Stimulated activated CD8-positive, alpha-beta memory T cell treated with anti-CD3 and anti-CD28 coated beads, Interleukin-7, amount 100 ng/mL, for 4 hours (primary cell): ENCODE results near the gene PLD2.

Source experiments
- DNase-seq, 2 donors: peaks; one replicate each; pipeline ENCODE4 v3.0.0-alpha.2; 2020; ENCODE audit warnings: low read depth in 2 of 2

Gene PLD2, protein sequence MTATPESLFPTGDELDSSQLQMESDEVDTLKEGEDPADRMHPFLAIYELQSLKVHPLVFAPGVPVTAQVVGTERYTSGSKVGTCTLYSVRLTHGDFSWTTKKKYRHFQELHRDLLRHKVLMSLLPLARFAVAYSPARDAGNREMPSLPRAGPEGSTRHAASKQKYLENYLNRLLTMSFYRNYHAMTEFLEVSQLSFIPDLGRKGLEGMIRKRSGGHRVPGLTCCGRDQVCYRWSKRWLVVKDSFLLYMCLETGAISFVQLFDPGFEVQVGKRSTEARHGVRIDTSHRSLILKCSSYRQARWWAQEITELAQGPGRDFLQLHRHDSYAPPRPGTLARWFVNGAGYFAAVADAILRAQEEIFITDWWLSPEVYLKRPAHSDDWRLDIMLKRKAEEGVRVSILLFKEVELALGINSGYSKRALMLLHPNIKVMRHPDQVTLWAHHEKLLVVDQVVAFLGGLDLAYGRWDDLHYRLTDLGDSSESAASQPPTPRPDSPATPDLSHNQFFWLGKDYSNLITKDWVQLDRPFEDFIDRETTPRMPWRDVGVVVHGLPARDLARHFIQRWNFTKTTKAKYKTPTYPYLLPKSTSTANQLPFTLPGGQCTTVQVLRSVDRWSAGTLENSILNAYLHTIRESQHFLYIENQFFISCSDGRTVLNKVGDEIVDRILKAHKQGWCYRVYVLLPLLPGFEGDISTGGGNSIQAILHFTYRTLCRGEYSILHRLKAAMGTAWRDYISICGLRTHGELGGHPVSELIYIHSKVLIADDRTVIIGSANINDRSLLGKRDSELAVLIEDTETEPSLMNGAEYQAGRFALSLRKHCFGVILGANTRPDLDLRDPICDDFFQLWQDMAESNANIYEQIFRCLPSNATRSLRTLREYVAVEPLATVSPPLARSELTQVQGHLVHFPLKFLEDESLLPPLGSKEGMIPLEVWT

DNA sequence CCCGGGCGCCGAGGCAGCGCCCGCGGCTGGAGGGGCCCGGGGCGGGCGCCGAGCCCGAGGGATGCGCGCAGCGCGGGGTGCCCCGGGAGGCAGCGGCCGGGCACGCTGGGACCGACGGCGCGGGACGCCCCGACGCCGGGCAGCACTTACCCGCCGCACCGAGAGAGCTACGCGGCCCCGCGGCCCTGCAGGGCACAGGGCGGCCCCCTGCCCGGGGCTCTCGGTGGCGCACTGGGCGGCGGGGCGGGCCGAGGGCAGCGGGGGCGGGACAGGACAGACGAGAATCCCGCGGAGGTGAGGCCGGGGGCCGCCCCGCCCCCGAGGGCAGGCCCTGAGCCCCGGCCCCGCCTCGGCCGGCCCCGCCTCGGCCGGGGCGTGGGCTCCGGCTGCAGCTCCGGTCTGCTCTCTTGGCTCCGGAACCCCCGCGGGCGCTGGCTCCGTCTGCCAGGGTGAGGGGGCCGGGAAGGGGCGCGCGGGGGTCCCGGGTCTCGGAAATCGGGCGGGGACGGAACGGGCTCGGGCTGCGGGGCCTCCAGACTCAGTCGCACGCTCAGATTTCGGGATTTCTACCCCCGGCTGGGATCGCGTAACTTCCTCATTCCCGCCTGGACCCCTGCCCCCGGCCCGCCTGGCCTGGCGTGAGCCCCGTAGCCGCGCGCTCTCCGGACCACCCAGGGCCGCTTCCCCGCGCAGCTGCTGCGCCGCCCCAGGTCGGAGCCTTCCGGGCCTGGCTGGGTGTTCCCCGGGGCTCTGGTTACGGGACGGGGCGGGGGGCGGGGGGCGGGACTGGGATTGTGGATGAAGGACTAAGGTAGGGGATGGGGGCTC lies at the start of gene PLD2:
Gene PLD2, plus strand, starts transcription at position 376 of the 828 bp plus-strand sequence. CDS start 621 bp downstream, outside the sequence.
- peak; percentile 54 to 83 for DNase-seq

DNA sequence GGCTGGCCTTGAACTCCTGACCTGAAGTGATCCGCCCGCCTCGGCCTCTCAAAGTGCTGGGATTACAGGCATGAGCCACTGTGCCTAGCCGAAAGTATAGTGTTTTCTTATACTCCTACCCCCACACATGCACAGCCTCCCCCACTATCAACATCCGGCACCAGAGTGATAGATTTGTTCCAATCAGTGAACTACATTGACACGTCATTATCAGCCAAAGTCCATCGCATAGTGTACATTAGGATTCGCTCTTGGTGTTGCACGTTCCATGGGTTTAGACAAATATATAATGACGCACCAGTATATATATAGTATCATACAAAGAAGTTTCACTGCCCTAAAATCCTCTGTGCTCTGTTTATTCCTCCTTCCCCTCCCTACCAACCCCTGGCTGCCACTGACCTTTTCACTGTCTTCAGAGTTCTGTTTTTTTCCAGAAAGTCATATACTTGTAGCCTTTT lies 47.1 kb upstream of the PLD2 start:
- DNase-seq: no peak

DNA sequence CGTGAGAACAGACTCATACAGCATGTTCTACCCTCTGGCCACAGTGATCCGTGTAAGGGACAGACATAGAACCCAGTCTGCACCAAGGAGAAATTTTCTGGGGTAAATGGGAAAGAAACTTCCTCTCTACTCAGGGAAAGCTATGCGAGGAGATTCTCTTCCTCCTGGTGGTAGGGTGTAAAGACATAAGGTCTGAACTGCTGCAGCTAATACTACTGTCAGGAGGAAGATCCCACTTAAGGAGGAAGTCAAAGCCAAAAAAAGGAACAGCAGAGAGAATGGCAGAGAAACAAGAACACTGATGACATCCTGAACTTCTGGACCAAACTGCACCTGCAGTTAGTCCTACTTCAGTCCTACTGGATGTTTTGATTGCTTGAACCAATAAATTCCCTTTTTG lies 42.4 kb upstream of the PLD2 start:
- DNase-seq: no peak

DNA sequence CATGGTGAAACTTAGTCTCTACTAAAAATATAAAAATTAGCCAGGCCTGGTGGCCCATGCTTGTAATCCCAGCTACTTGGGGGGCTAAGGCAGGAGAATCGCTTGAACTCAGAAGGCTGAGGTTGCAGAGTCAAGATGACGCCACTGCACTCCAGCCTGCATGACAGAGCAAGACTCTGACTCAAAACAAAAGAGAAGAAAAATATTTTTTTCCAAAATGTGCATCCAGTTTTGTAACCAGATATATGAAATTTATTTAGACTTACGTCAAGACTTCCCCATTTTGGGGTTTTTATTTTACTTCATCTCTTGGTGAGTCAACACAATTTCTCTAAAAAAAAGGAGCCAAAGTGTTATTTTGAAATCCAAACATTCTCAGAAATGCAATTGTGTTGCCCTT lies 40.8 kb upstream of the PLD2 start:
- DNase-seq: no peak

DNA sequence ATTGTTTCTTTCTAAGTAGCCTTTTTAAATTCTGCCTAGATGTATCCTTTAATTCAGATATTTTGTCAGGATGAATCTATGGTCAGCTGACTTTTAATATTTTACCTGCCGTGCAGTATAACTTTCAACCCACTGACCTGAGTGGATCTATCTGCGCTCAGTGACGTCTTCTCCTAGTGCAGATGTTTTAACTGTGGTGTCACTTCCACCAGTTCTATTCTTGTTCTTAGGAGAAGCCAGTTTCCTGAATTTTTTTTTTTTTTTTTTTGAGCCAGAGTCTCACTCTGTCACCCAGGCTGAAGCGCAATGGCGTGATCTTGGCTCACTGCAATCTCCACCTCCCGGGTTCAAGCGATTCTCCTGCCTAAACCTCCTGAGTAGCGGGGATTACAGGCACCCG lies 40.2 kb upstream of the PLD2 start:
- DNase-seq: no peak

DNA sequence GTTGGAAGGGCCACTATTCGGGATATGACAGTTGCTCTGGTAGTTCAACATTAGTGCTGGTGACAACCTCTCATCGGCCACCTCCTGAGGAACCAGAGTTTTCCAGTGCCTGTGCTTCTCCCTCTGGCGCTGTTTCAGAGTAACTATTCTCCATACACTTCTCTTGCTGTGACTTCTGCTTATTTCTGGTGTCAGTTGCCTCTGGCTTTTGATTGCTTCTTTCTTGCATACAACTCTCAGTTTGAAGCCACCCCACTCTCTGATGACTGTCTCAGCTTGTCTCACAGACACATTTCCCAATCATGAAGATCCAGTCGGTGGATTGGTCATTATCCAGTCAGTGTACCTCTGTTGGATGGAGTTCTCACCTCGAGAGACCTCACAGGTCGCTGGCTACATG lies 38.7 kb upstream of the PLD2 start:
- no peak for DNase-seq

DNA sequence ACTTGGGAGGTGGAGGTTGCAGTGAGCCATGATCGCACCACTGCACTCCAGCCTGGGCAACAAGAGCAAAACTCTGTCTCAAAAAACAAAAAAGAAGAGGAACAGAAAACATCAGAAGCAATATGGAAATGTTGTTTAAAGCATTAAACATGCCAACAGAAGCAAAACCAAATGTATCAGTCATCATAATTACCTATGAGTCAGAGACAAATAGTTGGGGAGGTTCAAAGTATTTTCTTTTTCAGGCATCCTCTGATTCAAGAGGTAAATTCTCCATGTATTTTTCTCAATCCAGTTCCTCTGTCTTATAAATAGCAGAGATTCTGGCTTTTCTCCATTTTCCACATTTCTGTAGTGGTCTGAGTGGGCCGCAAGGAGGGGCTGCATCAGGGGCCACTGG lies 37.3 kb upstream of the PLD2 start:
- no peak for DNase-seq

DNA sequence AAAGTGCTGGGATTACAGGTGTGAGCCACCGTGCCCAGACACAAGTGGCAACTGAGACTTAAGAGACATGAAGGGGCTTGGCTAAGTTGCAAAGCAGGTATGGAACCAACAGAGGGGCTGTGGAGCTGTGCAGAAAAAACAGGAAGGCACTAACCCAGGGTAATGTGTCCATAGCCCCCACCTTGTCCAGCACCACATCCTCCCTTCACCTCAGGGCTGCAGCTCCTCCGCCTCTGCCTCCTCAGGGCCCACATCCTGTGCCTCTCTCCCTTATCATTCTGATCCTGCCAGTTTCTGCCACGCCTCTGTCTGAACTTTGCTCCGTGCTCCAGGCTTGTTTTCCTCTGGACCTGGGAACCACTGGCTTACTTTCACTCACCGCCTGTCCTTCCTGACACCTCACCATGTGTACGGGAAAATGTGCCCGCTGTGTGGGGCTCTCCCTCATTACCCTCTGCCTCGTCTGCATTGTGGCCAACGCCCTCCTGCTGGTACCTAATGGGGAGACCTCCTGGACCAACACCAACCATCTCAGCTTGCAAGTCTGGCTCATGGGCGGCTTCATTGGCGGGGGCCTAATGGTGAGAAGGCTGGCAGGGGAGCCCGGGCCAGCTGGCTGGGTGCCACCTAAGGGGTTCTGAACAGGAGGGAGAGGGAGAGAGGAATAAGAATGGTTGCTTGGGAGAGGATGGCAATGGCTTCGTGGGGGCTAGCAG lies 35.3 kb upstream of the PLD2 start, which contains the start of gene TM4SF5:
Gene TM4SF5, plus strand, starts transcription at position 368 of the 716 bp plus-strand sequence. Its CDS starts 37 bp downstream, at position 405.
- no peak for DNase-seq

DNA sequence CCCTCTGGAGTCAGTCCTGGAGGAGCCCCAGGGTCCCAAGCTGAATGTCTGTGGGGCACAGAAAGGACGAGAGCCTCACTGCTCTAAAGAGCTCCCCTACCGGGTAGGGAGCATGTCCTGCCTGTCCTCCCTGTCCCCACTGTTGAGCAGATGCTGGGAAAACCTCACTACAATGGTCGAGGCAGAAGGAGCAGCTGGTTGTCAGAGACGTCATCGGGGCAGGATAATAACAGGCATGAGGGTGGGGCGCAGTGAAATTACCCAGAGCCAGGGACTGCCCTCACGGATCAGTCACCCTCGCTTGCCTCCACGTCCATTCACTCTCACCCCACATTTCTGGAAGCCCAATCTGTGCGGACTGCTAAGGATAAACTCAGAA lies 34.7 kb upstream of the PLD2 start:
- no peak for DNase-seq

DNA sequence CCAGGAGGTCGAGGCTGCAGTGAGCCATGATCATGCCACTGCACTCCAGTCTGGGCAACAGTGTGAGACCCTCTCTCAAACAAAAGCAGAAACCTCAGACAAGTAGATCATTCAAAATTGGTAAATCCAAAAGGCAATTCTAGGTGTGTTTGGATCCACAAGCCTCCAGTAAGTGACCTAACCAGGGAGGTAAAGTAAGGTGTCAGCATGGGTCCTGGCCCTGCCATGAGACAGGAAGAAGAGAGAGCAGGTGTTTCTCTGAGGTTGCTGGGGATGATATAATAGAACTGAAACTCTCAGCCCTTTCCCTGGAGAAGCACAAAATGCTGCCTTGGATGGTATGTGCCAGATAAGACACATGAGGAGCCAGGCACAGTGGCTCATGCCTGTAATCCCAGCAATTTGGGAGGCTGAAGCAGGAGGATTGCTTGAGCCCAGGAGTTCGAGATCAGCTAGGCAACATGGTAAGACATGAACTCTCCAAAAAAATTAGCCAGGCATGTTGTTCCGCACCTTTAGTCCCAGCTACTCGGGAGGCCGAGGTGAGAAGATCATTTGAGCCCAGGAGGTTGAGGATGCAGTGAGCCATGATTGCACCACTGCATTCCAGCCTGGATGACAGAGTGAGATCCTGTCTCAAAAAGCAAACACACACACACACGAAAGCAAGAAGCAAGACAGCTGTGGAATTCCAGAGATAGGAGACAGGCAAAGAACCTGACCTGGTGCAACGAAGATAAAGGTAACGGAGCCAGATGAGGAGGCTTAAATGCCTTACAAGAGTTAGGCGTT lies 28.8 kb upstream of the PLD2 start:
- no peak for DNase-seq

DNA sequence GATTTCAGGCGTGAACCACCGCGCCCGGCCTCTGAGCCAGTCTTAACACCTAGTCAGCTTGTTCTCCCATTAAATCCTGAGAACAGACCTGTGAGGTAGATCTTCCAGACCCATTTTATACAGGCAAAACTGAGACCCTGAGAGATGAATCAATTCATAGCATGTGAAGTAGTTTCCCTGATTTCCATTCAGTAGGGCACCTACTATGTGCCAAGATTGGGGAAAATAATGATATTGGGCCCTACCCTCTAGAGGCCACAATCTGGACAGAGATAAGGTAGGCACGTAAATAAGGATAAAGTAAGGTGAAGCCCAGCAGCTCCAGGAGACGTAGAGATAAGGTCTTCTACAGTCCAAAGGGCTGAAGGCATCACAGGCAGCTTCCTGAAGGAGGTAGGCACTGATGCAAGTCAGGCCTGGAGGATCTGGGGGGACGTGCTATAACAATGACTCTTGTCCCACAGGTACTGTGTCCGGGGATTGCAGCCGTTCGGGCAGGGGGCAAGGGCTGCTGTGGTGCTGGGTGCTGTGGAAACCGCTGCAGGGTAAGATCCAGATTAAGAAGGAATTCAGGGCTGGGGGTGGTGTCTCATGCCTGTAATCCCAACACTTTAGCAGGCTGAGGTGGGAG lies 26.5 kb upstream of the PLD2 start:
- DNase-seq: no peak

DNA sequence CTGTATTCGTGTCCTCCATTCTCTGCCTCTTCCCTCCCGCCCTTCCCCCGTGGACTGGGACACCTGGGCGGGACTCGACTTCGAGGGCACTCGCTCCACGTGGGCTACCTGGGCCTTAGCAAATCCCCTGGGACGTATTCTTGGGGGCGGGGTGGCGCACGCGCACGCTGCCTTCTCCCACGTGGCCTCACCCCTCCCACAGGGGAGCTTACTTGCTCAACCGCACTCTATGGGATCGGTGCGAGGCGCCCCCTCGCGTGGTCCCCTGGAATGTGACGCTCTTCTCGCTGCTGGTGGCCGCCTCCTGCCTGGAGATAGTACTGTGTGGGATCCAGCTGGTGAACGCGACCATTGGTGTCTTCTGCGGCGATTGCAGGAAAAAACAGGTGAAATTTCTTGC lies 24.3 kb upstream of the PLD2 start:
- DNase-seq: no peak

DNA sequence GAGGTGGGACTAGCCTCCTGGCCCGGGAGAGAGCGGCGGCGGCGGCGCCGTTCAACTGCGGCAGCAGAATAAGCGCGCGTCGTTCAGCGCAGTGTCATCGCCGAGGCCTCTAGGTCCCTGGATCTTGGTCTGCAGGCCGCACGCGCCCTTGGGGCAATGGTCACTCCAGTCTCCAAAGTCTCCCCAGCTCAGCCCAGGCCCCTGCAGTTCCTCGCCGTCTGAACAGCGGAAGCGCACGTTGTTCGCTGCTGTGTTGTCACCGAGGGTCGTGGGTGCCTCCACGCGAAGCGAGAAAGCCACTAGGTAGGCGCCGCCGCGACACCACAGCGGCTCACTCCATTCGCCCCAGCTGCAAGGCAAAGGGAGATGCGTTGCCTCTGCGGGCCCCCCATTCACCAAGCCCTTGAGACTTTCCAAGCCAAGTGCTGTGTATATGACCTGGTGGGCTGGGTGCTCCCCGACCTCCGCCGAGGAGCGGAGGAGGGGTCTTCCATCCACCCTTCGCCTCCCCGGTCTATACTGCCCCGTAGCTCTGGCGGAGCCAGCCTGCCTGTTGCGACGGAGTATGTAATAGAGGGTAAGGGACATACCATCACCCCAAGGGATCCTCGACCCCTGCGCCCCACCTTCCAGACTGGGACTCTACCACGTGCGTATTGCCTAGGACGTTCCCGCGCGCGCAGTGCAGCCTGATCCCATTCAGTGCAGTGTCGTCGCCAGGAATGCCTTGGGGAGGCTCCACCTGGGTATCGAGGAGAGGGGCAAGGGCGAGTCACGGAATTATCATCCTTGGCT lies 21.4 kb upstream of the PLD2 start:
- no peak for DNase-seq

DNA sequence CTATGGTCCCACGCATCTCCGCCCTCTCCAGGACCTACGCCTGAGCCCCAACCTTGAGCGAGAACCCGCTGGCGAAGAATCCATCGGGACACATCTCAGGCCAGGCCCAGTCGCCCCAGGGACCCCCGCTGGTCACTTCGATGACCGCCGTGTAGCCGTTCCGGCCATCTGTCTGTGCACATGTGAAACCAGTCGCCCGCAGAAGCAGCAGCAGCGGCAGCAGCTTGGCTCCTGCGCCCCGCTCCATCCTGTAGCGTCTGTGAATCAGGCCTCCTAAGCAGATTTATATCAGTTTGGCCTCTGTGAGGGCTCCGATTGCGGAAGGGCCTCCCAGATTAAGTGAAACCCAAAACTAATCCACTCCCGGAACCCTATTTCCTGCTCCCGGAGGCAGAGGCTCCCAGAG lies 20.8 kb upstream of the PLD2 start, which contains the start of gene VMO1:
Gene VMO1, minus strand, starts transcription at position 259 of the 406 bp plus-strand sequence. Its CDS starts 12 bp downstream, at position 247.
- no peak for DNase-seq

DNA sequence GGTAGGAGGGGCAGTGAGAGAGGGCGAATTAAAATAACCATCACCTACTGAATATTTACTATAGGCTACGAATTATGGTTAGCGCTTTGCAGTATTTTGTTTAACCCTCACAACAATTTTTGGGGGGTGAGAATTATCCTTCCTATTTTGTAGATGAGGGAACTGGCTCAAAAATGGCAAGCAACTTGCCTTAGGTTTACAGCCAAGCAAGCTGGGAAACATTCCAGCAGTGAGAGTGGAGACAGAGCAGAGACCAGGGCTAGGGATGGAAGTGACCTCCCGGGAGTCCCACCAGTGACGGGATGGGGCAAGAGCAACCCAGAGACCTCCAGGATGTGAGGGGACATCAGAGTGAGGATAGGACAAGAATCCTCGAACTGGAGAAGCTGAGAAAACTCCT lies 20.4 kb upstream of the PLD2 start:
- DNase-seq: no peak

DNA sequence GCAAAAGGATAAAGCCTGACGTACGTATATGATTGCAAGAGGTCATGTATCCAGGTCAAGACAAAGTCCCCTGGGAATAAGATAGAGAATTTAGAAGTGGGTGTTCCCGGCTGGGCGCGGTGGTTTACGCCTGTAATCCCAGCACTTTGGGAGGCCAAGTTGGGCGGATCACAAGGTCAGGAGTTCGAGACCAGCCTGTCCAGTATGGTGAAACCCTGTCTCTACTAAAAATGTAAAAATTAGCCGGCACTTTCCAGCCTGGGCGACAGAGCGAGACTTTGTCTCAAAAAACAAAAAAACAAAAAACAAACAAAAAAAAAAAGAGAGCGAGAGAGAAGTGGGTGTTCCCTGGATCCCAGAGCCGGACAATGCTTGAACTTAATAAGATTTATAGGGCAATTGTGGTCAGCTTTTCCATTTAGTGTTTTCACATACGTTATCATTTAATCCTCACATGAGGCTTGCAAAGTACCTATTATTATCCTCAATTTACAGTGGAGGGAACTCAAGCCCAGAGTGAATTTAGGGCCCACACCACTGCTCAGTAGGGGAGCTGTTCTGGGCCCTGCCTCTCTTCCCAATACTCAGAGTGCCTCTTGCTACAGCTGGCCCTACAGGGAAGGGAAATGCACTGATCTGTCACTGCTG lies 18.7 kb upstream of the PLD2 start:
- DNase-seq: no peak

DNA sequence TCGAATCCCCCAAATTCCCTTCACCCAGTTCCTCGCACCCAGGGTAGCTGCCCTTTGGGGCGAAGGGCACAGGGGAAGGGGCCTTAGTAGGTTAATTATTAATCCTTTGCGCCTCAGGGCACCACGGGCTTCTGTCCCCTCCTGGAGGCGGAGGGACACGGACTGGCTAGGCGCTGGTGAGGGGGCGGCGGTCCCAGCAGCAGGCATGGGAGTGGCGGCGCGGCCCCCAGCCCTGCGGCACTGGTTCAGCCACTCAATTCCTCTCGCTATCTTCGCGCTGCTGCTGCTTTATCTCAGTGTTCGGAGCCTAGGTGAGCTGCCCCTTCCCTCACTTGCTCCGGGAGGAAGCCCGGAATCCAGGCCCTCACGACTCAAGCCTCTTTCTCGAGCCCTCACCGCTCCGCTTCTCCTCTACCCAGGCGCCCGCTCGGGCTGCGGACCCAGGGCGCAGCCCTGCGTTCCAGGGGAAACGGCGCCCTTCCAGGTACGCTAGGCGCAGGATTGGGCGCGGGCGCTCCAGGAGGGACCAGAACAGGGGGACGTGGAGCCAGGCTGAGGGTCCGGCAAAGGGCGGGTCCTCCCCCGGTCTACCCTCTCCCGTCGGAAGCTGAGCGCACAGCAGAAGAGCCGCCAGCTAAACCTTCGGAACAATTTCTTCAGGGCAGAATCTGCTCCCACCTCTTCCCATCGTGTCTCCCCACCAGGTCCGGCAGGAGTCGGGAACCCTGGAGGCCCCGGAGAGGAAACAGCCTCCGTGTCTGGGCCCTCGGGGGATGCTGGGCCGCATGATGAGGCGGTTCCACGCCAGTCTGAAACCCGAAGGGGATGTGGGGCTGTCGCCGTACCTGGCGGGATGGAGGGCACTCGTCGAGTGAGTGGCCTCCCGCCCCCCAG lies 17.9 kb upstream of the PLD2 start, which contains the start of gene GLTPD2:
Gene GLTPD2, plus strand, starts transcription at position 158 of the 894 bp plus-strand sequence. Its CDS starts 48 bp downstream, at position 206.
- DNase-seq: no peak
